Measurements from ENCODE around the gene CD160.

CD160 gene

GRCh38 chr1:145701306-145701862 is 17.9 kb upstream of the CD160 start:
- Histone ChIP-seq H3K4me3 (ENCODE audit: low read depth, low read length) (no peak overlapping the region), H3K27me3 (ENCODE audit: insufficient read depth, low read depth, severe bottlenecking) (no peaks in the 10 kb centered on the region), H3K36me3 (no peaks in the 10 kb centered on the region), H3K27ac (no peak overlapping the region), H3K9me3 (ENCODE audit: severe bottlenecking) (no peaks in the 10 kb centered on the region)
- DNase-seq, result no peak
- TF ChIP-seq, protein P1, sequence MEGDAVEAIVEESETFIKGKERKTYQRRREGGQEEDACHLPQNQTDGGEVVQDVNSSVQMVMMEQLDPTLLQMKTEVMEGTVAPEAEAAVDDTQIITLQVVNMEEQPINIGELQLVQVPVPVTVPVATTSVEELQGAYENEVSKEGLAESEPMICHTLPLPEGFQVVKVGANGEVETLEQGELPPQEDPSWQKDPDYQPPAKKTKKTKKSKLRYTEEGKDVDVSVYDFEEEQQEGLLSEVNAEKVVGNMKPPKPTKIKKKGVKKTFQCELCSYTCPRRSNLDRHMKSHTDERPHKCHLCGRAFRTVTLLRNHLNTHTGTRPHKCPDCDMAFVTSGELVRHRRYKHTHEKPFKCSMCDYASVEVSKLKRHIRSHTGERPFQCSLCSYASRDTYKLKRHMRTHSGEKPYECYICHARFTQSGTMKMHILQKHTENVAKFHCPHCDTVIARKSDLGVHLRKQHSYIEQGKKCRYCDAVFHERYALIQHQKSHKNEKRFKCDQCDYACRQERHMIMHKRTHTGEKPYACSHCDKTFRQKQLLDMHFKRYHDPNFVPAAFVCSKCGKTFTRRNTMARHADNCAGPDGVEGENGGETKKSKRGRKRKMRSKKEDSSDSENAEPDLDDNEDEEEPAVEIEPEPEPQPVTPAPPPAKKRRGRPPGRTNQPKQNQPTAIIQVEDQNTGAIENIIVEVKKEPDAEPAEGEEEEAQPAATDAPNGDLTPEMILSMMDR (IDR thresholded peaks at IDR 0.05; ENCODE audit: low read depth, low read length), result no peak

DNA sequence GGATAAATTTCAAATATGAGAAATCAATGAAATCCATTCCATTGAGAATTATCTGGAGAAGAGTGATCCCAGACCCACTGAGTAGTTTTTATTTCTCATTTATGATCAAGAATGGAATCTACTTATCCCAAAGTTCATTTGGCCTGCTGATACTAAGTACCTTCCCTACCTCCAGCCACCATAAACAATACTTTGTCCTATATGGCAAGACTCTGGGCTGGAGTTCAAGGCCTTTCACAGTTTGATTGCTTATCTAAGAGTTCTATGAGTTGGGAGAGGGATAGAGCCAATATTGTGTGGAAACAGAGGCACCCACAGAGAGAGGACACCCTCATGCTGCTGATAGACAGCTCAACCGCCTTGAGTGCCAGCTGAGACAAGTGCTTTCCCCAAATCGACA is 17.2 kb upstream of the CD160 start:
- TF ChIP-seq, protein P1 (IDR thresholded peaks at IDR 0.05; ENCODE audit: low read depth, low read length), result no peak
- Histone ChIP-seq H3K4me3 (ENCODE audit: low read depth, low read length) (no peak overlapping the region), H3K36me3 (no peaks in the 10 kb centered on the region), H3K27me3 (ENCODE audit: insufficient read depth, low read depth, severe bottlenecking) (no peaks in the 10 kb centered on the region), H3K9me3 (ENCODE audit: severe bottlenecking) (no peaks in the 10 kb centered on the region), H3K27ac (no peak overlapping the region)
- no peak for DNase-seq

GRCh38 chr1:145702826-145703225 is 16.5 kb upstream of the CD160 start:
- TF ChIP-seq, protein P1 (IDR thresholded peaks at IDR 0.05; ENCODE audit: low read depth, low read length), result no peak

DNA sequence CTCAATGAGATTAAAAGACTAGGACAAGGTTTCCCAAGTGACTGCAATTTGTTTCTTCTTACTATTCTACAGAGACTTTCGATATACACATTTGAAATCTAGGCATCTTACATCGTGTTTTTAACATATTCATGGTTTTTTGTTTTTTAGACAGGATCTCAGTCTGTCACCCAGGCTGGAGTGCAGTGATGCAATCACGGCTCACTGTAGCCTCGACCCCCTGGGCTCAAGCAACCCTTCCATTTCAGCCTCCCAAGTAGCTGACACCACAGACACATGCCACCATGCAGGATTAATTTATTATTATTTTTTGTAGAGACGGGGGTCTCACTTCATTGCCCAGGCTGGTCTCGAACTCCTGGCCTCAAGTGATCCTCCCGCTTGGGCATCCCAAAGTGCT is 13.7 kb upstream of the CD160 start:
- Histone ChIP-seq H3K4me3 (ENCODE audit: low read depth, low read length) (no peak overlapping the region), H3K27me3 (ENCODE audit: insufficient read depth, low read depth, severe bottlenecking) (no peaks in the 10 kb centered on the region), H3K36me3 (no peaks in the 10 kb centered on the region), H3K27ac (no peak overlapping the region), H3K9me3 (ENCODE audit: severe bottlenecking) (no peaks in the 10 kb centered on the region)
- DNase-seq, result no peak
- TF ChIP-seq, protein P1 (IDR thresholded peaks at IDR 0.05; ENCODE audit: low read depth, low read length), result no peak

More at GRCh38 chr1:145702826-145703225, 16.5 kb upstream of the CD160 start:
- Histone ChIP-seq H3K9me3 (ENCODE audit: severe bottlenecking) (no peaks in the 10 kb centered on the region), H3K36me3 (no peaks in the 10 kb centered on the region), H3K27me3 (ENCODE audit: insufficient read depth, low read depth, severe bottlenecking) (no peaks in the 10 kb centered on the region), H3K4me3 (ENCODE audit: low read depth, low read length) (no peak overlapping the region), H3K27ac (no peak overlapping the region)
- DNase-seq, result no peak

GRCh38 chr1:145706086-145706664 is 13.1 kb upstream of the CD160 start:
- TF ChIP-seq, protein P1 (IDR thresholded peaks at IDR 0.05; ENCODE audit: low read depth, low read length), result no peak
- Histone ChIP-seq H3K9me3 (ENCODE audit: severe bottlenecking) (no peaks in the 10 kb centered on the region), H3K27me3 (ENCODE audit: insufficient read depth, low read depth, severe bottlenecking) (no peaks in the 10 kb centered on the region), H3K4me3 (ENCODE audit: low read depth, low read length) (no peak overlapping the region), H3K36me3 (no peaks in the 10 kb centered on the region), H3K27ac (no peak overlapping the region)
- DNase-seq, result no peak

All from WERI-Rb-1 (cell line).